Urothelium cell line (cell line): ENCODE data around the gene SYTL3.
"Not testable (repeated sequence)": the region's sequence is repeated elsewhere in the genome, so short reads cannot be mapped to it uniquely, and the experiment has no call there.

ENCODE experiments used
- DNase-seq: peaks from one replicate; pipeline ENCODE4 v3.0.0; 2011; ENCODE audit warnings: low spot score, mixed read lengths
- FAIRE-seq: peaks from 2 replicates; lab custom pipeline; 2011; peaks lifted over from hg19 to GRCh38; lab: Jason Lieb, UNC

SYTL3 gene

DNA sequence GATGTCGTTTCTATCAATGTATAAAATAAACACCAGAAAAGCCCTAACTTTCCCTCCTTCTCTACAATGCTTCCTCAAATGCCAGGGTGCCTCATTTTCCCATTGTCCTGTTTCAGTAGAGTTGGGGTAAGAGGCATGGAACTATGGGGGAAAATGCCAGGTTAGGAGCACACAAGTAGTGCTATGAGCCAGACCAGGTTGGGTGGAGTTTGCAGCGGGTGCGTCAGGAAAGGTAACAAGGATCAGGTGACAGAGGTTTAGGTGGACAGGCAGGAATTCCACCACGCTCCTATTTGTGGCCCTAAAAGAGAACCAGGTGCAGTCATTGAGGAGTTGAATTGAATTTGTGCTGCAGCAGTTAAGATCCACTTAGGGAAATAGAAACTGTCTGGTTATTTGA is 36.5 kb downstream of the SYTL3 start:
- FAIRE-seq (no peak), DNase-seq (no peak)

DNA sequence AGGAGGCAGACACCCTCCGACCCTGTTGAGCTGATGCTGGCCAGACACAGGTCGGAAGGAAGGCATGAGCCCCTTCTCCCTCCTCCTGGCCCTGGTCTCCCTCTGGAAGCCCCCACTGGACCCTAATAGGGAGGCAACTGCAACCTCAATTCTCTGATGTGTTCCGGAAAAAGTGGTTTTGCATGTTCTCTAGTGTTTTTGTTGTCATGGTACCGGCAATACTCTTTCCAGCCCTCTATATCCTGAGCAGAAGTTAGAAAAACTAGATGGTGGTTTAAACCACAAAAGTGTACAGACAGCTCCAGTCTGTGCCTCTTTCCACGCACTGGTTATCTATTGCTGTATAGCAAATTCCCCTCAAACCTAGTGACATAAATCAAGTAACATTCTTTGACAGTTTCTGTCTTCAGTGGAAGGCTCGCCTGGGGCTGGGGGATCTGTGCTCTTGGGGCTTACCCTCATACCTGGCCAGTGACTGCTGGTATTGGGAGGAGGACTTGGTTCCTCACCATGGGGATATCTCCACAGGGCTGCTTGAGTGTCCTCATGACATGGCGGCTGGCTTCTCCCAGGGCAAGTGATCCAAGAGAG is 37.0 kb downstream of the SYTL3 start:
- FAIRE-seq: no peak
- DNase-seq: no peak

GRCh38 chr6:158687506-158687905 is 37.7 kb downstream of the SYTL3 start:
- FAIRE-seq (no peak), DNase-seq (no peak)

DNA sequence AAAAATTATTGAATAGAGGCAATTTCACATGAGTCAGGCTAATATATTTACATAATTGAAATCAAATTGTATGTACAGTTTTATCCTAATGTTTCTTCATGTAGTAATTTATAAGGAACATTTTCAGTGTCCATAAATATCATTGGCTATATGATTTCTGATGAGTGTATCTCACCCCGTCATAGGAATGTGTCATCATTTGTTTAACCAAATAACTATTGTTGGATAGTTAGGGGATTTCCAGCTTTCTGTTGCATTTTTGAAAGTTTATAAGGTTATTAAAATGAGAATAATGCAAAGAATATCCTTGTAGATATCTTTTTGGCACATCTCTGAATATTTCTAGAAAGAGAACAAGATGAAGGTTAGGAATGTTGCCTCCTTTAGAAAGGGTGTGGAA is 39.0 kb downstream of the SYTL3 start:
- FAIRE-seq: no peak
- DNase-seq: no peak

- DNase-seq: no peak
Observed at GRCh38 chr6:158694913-158695312, 45.1 kb downstream of the SYTL3 start.

GRCh38 chr6:158697811-158698210 is 48.0 kb downstream of the SYTL3 start:
- DNase-seq (no peak), FAIRE-seq (no peak)

More at GRCh38 chr6:158694913-158695312, 45.1 kb downstream of the SYTL3 start:
- no peak for FAIRE-seq

DNA sequence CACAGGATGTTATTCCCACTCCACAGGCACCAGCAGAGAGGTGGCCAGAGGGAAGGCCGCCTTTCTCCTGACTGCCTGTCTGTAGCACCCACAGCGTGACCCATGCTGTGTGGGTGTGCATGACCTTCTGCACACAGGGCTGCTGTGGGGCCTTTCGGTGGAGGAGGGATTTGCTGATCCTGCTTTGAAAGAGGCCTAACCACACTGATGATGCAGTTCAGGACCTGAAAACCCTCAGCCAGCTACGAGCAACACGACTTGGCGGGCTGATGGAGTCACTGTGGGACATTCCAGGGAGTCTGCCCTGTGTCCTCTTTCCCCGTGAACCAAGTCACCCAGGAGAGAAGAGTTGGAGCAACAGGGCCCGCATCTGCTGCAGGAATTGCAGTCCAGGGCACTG is 49.1 kb downstream of the SYTL3 start:
- FAIRE-seq: no peak
- no peak for DNase-seq

DNA sequence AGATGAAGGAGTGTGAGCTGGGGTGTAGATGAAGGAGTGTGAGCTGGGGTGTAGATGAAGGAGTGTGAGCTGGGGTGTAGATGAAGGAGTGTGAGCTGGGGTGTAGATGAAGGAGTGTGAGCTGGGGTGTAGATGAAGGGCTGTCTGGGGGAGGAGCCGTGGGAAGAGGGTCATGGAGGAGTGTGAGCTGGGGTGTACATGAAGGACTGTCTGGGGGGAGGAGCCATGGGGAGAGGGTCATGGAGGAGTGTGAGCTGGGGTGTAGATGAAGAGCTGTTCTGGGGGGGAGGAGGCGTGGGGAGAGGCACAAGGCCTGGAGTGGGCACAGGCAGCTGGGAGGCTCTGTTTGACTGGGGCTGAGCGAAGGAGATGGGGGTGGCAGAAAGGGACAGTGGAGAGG is 51.4 kb downstream of the SYTL3 start:
- DNase-seq, FAIRE-seq: not testable (repeated sequence)

DNA sequence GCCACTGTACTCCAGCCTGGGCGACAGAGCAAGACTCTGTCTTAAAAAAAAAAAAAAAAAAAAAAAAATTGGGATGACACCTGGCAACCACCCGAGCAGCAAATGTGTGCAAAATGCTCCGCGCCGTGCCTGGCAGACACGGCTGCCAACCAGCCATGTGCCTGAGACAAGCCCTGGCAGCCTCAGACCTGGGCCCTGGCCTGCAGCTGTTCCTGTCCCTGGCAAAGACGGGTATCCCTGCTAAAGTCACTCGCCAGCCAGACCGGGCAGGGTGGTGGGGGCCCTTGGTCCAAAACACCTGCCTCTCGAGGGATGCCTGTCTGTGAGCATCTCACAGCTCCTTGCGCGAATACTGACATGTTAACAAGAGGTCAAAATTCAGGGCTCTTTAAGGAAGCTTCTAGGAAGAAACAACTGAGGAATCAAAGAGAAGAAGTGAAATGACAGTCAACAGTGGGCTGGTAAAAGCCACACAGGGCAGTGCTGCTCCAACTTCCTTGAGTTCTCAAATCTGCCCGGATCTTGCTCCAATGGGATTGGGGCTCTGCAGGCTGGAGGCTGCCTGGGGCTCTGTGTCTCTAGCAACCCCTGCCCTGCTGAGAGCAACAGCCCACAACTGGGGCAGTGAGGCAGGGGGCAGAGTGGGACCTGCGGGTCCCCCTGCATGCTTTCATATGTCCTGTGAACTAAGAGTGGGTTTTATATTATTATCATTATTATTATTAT is 53.4 kb downstream of the SYTL3 start:
- no peak for DNase-seq
- no peak for FAIRE-seq

DNA sequence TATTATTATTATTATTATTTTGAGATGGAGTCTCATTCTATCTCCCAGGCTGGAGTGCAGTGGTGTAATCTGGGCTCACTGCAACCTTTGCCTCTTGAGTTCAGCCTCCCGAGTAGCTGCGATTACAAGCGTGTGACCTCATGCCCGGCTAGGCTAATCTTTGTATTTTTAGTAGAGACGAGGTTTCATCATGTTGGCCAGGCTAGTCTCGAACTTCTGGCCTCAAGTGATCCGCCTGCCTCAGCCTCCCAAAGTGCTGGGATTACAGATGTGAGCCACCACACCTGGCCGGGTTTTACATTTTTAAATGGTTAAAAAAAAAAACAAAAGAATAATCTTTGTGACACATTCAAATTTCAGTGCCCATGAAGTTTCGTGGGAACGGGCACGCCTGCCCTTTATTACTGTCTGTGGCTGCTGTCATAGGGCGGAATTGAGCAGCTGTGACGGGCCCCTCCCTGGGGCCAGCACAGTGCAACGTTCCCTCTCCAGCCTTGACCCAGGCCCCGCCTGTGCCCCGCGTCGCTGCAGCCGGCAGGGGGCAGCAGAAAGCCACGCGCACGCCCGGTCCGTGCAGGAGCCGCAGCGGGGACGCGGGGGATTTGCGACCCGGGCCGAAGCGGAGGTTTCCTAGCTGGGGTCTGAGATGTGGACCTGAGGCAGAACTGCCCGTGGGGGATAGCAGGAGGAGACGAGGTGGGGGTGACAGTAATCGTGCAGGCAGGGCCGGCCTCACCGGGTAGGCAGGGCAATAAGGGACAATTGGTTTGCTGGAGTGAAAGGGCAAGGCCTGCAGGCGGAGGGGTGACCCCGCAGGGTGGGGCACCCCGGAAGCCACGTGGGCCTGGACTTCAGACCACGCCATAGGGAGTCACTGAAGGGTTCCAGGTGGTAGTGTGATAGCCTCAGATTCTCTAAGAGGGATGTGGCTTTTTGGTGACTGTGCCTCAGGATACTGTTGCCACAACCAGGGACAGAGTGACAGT is 54.3 kb downstream of the SYTL3 start:
- DNase-seq: peak; percentile 88
- peak; percentile 27 for FAIRE-seq

DNA sequence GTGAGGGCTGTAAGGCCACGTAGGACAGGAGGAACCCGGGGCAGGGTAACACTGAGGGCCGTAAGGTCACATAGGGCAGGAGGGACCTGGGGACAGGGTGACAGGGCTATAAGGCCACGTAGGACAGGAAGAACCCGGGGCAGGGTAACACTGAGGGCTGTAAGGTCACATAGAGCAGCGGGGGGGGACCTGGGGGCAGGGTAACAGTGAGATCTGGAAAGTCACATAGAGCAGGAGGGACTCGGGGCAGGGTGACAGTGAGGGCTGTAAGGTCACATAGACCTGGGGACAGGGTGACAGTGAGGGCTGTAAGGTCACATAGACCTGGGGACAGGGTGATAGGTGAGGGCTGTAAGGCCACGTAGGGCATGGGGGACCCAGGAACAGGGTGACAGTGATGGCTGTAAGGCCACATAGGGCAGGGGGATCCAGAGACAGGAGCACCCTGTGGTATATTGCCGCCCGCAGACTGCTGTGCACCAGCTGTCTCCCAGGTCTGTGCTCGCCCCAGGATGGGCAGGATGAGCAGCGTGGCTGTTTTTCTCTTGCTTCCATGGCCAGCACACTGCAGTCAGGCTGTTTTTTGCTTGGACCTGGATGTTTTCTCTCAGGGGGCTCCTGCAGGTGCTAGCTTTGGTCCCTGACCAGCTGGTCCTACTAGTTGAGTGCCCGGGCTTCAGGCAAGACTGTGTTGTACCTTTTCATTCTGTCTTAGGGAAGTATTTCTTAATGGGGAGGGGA is 55.7 kb downstream of the SYTL3 start:
- no peak for DNase-seq
- FAIRE-seq: no peak

DNA sequence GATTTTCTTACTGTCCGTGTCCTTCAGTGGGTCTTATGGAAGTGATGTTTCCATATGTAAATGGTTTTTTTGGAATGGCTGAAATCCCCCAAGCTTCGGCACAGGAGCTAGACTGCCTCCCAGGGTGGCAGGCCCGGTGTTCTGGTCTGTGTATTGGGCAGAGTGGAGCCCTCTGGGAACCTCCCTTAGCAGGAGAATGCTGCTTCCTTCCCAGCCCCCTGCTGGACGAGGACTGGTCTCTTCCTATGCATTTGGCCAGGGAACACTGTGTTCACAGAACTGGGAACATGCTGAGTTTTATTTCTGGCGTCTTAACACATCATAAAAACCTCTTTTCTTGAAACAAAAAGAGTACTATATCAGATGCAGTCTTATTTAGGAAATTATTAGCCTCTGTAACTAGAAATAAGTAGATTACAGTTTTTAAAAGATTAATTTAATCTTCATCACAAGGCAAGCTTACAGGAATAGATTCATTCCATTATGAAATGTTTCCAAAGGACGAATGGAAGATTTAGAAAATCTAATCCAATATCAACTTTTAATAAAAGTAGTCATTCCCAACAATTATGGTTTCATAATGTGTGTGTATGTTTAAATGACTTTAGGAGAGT is 56.6 kb downstream of the SYTL3 start:
- peak; percentile 62 for DNase-seq

GRCh38 chr6:158707120-158707820 is 57.4 kb downstream of the SYTL3 start:
- DNase-seq (peak; percentile 69), FAIRE-seq (no peak)

More for the DNA sequence above, 56.6 kb downstream of the SYTL3 start:
- FAIRE-seq: no peak

DNA sequence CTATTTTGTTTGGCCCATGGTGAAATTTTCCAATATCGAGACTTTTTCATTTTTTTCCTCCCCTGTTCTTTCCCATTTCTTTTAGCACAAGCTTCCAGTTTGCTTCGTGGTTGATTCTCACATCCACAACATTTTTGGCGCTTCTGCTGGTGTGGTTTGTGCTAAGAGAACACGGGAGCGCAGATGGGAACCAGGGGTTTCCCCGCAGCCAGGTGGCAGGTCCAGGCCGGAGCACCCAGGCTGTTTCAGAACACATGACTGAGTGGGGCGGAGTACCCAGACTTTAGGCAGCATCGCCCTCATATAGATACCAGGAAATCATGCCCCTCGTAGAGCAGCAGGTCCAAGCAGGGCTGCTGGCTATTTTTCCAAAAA is 58.0 kb downstream of the SYTL3 start:
- DNase-seq (no peak), FAIRE-seq (no peak)

GRCh38 chr6:158708239-158708638 is 58.4 kb downstream of the SYTL3 start:
- FAIRE-seq (no peak), DNase-seq (no peak)

DNA sequence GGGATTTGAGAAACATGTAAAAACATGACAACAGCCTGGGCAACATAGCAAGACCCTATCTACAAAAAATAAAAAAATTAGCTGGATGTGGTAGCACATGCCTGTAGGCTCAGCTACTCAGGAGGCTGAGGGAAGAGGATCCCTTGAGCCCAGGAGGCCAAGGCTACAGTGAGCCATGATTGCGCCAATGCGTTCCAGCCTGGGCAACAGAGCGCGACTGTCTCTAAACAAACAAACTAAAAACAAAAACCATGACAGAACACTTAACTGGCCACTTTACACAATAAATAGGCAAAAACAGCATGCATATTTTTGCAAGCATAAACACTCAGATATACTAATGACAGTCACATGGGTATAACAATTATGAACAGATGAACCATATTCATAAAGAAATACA is 60.0 kb downstream of the SYTL3 start:
- DNase-seq (no peak), FAIRE-seq (no peak)

DNA sequence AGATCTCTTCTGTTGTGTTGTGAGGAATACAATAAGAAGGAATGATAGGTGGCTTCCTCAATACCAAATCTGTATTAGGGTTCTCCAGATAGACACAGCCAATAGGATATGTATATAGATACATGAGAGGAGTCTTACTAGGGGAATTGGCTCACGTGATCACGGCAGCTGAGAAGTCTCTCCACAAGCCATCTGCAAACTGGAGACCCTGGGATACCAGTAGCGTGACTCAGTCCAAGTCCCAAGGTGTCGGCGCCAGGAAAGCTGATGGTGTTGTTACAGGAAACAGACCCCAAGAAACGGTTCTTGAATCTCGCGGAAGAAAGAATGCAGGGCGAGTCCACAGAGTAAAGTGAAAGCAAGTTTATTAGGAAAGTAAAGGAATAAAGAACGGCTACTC is 61.4 kb downstream of the SYTL3 start:
- FAIRE-seq (no peak), DNase-seq (no peak)

DNA sequence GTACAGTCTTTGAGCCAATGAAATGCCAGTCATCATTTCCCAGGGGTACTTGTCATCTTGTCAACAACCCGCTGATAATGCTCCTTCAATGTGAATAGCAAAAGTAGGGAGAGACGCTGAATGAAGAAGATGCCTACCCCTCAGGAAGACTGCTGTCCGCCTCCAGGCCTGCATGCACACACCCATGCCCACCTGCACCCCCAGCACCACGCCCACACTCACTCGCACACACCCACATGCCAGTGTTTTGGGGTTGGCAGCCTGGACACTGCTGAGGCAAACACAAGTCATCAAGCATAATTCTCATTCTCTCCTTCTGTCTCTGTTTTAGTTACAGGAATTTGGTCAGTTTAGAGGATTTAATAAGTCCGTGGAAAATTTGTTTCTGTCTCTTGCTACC is 63.6 kb downstream of the SYTL3 start:
- DNase-seq (no peak), FAIRE-seq (no peak)

GRCh38 chr6:158714706-158715105 is 64.9 kb downstream of the SYTL3 start:
- DNase-seq (no peak), FAIRE-seq (no peak)
